NOMO-1 treated with DMSO at 0.1 percent for 48 hours (cell line): Measurements from ENCODE around the gene GUCA2B.

Source experiments
- DNase-seq: peaks from one replicate; lab custom pipeline; 2025; ENCODE audit not compliant: unreplicated experiment; lab: John Stamatoyannopoulos, UW

Gene GUCA2B

DNA sequence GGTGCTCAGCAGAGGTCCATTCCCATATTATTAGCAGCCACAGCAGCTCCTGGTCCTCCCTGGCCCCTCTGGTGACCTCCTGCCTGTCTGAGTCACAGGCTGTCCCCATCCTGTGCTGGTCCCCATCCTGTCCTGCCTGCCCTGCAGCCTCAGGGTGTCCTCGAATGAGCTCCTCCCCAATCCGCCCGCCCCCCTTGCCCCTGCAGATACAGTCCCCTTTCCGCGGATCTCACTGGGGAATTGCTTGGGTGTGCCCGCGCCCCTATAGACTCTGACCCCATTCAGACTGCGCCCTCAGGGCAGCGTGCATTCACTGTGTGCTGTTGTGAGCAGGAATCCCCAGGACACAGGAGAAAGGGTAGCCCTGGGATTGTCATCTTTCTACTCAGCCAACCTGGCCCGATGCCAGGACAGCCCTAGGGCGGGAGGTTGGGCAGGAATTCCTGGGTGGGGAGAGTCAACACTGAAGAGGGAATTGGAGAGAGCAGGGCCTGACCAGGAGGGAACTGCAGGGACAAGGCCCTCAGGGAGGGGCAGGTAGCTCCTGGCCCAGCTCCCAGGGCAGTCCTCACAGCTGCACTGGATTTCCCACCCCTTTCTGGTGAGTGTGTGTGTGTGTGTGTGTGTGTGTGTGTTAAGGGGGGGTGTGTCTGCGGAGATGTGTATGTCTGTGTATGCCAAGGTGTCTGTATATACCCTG is 12.5 kb downstream of the GUCA2B start:
- DNase-seq = no peak

GRCh38 chr1:42167611-42168390 is 14.6 kb downstream of the GUCA2B start:
- no peak for DNase-seq

- DNase-seq = peak; percentile 33
These were observed 15.1 kb downstream of the GUCA2B start for GRCh38 chr1:42168391-42168670.

DNA sequence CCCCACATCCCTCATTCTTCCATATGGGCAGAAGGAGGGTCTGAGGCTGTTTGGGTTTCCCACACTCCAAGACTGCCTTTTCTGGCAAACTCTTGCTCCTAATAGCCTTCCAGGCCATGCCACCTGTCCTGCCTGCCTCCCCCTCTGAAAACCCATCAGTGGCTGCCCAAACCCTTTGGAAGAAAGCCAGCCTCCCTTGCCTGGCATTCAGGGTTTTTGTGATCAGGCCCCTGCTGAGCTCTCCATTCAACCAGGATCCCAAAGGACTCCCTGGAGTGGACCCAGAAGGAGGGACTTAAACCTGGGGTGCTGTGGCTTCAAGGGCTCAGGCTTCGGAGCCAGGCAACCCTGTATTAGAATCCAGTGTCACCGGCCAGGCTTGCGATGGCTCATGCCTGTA is 15.6 kb downstream of the GUCA2B start:
- DNase-seq = no peak

DNA sequence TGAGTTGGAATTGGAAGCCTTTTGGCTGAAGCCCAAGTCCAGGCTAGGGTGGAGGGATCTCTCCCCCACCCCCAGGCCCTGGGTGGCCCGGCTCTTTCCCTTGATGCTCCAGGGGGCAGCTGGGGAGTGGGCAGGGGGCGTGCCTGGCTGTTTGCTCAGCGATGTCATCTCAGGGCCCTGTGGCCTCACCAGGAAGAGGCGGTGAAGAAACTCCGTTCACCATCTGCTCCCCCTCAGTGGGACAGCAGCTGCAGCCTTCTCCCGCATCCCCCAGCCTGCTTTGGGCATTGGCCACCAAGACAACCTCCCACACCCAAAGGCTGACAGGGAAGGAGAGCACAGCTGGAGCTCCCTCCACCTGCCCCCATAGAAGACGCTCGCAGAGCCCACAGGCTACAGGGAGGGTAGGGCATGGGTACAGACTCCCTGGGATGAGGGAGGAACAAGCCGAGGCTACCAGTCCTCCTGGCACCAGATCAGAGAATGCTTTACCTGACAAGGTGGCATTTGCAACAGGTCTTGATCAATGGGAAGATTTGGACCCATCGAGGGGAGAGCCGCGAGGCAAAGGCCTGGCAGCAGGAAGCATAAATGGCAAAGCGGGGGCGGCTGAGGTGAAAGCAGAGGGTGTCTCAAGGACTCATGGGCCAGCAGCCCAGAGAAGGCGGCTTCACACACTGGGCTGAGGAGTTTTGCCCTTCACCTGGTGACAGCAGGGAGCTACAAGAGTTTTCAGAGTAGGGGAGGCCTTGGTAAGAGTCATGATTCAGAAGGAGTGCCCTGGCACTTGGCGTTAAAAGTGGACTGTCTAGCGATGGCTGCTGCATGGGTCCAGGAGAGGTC is 17.8 kb downstream of the GUCA2B start:
- DNase-seq = no peak

- DNase-seq = no peak
These were observed 18.6 kb downstream of the GUCA2B start for GRCh38 chr1:42171679-42172266.

DNA sequence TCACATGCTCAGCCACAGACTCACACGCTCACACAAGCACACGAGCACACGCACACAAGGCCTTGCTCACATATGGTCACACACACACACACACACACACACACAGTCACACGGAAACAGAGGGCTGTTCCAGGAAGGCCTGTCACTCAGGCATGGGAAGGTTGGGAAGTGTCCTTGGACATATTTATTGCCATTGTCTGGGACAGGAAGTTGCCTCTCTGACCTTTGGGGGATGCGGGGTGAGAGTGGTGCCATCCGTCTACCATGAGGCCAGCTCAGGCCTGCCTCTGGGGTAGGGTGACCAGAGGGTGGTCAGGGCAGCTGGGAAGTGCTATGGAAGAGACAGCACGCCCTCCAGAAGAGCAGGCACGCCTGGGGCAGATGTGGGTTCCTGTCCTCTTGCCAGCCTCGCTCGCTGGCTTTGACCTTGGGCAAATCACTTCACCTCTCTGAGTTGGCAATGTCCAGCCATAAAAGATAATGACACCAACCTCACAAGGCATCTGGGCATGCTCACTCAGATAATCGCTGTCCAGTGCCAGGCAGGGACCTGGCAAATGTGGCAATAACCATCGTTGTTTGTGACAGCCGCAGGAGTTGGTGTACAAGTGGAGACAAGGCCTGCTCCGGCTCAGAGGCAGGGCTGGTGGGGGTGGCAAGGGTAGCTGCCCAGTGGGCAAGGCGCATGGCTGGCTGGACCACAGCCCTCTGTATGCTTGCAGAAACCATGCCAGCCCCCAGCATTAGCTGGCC is 19.3 kb downstream of the GUCA2B start:
- no peak for DNase-seq

- peak; percentile 53 for DNase-seq
These were observed 20.1 kb downstream of the GUCA2B start for GRCh38 chr1:42173155-42173933.

GRCh38 chr1:42173961-42174735 is 20.9 kb downstream of the GUCA2B start:
- peak; percentile 6 for DNase-seq

DNA sequence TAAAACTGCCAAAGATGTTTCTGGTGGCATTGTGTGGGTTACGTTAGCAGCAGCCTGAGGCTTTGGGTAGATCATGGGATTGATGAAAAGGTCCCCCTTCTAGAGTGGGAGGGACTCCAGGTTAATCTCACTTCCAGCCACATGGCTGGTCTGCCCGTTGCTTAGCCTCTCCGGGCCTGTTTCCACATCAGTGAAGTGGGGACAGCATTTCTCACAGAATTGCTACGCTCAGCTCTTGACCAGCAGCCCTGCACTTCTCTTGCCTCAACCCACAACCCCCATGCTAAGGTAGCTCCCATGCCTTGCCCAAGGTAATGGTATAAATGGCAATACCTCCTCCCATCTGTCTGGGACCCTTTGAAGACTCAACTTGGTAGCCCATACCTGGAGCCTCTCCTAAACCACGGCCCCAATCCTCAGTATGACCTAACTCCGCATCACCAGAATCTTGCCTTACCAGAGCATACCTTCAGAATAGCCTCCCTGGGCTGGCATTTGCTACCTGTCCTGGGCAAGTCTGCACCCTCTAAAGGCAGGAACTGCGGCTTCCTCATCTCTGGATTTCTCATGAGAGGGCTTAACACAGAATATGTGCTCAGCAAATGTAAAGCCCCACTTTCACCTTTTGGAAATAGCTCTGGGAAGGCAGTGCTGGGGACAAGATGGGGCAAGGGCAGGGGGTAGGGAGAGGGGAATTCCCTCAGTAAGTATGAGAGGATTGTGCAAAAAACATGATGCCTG is 22.3 kb downstream of the GUCA2B start:
- no peak for DNase-seq

GRCh38 chr1:42176902-42177519 is 23.8 kb downstream of the GUCA2B start:
- DNase-seq = peak; percentile 11

DNA sequence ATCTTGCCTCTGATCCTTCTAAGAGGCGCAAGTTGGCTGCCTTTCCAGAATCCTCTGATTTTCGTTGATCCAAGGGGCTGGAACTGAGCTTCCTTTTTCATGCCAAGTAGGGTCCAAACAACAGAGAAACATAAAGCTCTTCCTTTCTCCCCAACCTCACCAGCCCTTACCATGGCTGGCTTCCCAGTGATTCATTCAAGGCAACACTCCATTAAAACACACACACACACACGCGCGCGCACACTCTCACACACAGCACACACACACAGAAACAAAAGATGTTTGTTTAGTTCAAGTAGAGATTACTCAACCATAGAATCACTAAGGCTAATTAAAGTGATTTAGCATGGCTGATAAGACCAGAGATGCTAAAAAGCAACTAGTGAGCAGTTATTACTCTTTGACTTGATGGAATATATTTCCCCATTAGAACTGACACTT is 24.4 kb downstream of the GUCA2B start:
- no peak for DNase-seq

- no peak for DNase-seq
These were observed 25.0 kb downstream of the GUCA2B start for GRCh38 chr1:42178249-42178648.

GRCh38 chr1:42179275-42179674 is 26.1 kb downstream of the GUCA2B start:
- no peak for DNase-seq

- DNase-seq = no peak
These were observed 26.7 kb downstream of the GUCA2B start for GRCh38 chr1:42179900-42180329.

- no peak for DNase-seq
These were observed 28.5 kb downstream of the GUCA2B start for GRCh38 chr1:42181687-42182086.

DNA sequence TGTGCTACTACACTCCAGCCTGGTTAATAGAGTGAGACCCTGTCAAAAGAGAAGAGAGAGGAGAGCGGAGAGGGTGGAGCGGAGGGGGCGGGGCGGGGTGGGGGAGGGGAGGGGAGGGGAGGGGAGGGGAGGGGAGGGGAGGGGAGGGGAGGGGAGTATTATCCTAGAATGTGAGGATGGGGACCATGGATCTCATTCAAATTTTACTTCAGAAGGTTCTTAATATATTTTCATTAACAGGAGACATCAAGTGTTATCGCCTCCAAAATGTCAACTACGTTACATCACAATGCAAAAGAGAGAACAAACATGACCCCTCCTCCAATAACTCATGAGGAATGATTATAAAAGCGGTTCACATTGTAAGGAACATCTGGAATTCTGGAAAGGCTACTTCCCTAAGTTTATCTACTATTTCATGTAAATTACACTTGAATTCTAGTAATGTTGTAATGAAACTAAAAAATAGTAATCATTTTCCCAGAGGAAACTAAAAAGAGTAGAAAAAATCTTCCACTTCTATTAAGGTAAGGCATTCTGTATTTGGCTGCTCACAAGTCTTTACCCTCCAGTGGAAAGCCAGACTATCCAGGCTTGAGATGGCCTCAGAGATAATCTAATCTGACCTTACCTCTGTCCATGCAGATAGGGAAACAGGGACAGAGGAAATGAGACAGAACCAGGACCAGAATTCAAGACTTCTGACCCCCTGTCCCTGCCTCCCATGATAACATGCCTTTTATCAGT is 30.2 kb downstream of the GUCA2B start:
- no peak for DNase-seq

- DNase-seq = no peak
These were observed 30.7 kb downstream of the GUCA2B start for GRCh38 chr1:42183957-42184268.
